Vagina (tissue), 2 donors: Measurements from ENCODE around the gene TXNRD1.

Experiments
- POLR2AphosphoS5 ChIP-seq, 2 donors: sonication (generic); formaldehyde crosslinking; IDR thresholded peaks; one replicate each; pipeline ENCODE4 v1.9.0; 2017; ENCODE audit warnings: antibody characterized with exemption in 2 of 2, mild to moderate bottlenecking in 2 of 2, low read depth in 1 of 2; ENCODE audit not compliant: insufficient read depth in 1 of 2
- TF ChIP-seq, protein P1 (sequence below), 3 experiments: fragments of 450-650 bp in 2 of 3; fragments of 200-600 bp in 1 of 3; sonication (generic) in 1 of 3; IDR thresholded peaks; one replicate each; pipeline ENCODE4 v1.5.1; 2017 to 2019; ENCODE audit warnings: antibody characterized with exemption in 3 of 3, mild to moderate bottlenecking in 2 of 3, moderate library complexity in 2 of 3

DNA sequence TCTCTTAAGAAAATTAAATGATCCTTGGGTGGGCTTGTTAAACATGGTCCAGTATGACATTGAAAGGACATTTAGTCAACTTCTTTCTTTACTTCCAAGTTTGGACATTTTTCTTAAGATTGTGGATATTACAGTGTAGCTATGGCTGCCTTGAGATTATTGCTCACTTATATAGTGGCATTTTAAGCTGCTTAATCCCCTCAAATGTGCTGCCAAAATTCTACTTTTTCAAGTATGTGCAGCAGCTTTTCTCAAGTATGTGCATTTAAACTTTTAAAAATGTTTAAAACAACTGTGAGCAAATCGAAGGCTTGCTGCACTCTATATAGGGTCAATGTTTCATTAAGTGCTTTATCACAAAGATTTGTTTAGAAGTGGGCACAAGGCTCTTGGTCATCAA is 7.4 kb downstream of the TXNRD1 start:
- TF ChIP-seq POLR2AphosphoS5 (IDR thresholded peaks at IDR 0.05; ENCODE audit: insufficient read depth in 1 of 2, low read depth in 1 of 2): no peak
- TF ChIP-seq, protein P1, sequence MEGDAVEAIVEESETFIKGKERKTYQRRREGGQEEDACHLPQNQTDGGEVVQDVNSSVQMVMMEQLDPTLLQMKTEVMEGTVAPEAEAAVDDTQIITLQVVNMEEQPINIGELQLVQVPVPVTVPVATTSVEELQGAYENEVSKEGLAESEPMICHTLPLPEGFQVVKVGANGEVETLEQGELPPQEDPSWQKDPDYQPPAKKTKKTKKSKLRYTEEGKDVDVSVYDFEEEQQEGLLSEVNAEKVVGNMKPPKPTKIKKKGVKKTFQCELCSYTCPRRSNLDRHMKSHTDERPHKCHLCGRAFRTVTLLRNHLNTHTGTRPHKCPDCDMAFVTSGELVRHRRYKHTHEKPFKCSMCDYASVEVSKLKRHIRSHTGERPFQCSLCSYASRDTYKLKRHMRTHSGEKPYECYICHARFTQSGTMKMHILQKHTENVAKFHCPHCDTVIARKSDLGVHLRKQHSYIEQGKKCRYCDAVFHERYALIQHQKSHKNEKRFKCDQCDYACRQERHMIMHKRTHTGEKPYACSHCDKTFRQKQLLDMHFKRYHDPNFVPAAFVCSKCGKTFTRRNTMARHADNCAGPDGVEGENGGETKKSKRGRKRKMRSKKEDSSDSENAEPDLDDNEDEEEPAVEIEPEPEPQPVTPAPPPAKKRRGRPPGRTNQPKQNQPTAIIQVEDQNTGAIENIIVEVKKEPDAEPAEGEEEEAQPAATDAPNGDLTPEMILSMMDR (IDR thresholded peaks at IDR 0.05): no peak
